Activated naive CD8-positive, alpha-beta T cell treated with anti-CD3 and anti-CD28 coated beads, Interleukin-2, amount 50 U/mL, for 24 hours (primary cell): ENCODE data around the gene TMC7.
"Not testable (repeated sequence)": the region's sequence is repeated elsewhere in the genome, so short reads cannot be mapped to it uniquely, and the experiment has no call there.

ENCODE experiments used
- ATAC-seq: fragments of 150-1000 bp; cut with Tn5 transposase; one replicate; pipeline ENCODE4 v1.10.0; 2021
- DNase-seq: peaks from one replicate; pipeline ENCODE4 v3.0.0; 2021
- H3K27ac Mint-ChIP-seq: one replicate; pipeline ENCODE4 v1.8.0; 2021; ENCODE audit warnings: mild to moderate bottlenecking, mixed read lengths
- H3K27me3 Mint-ChIP-seq: one replicate; pipeline ENCODE4 v1.8.0; 2021; ENCODE audit warnings: mixed read lengths
- H3K36me3 Mint-ChIP-seq: one replicate; pipeline ENCODE4 v1.8.0; 2021; ENCODE audit warnings: low read depth, mixed read lengths
- H3K4me1 Mint-ChIP-seq: one replicate; pipeline ENCODE4 v1.8.0; 2021; ENCODE audit warnings: mixed read lengths
- H3K4me3 Mint-ChIP-seq: one replicate; pipeline ENCODE4 v1.8.0; 2021; ENCODE audit warnings: mild to moderate bottlenecking, moderate library complexity, mixed read lengths
- H3K9me3 Mint-ChIP-seq: one replicate; pipeline ENCODE4 v1.8.0; 2021; ENCODE audit warnings: mixed read lengths

The TMC7 gene

GRCh38 chr16:18983565-18984434, at the start of gene TMC7:
Gene TMC7 (plus strand): TSS chr16:18983934. CDS start chr16:18984064, 130 bp downstream.
- peaks cover 2% of the 10 kb centered on the region for H3K4me1 Mint-ChIP-seq
- DNase-seq (peak; percentile 56), ATAC-seq (peak; percentile 75)
- H3K36me3 Mint-ChIP-seq: no peaks in the 10 kb centered on the region
- no peak within 1 kb of the TSS for H3K27ac Mint-ChIP-seq
- H3K4me3 Mint-ChIP-seq: peak within 1 kb of the TSS; percentile 17
- H3K9me3 Mint-ChIP-seq: no peaks in the 10 kb centered on the region
- peaks cover 33% of the 10 kb centered on the region for H3K27me3 Mint-ChIP-seq

- H3K36me3 Mint-ChIP-seq: no peaks in the 10 kb centered on the region
- no peak for DNase-seq
- no peak overlapping the region for H3K27ac Mint-ChIP-seq
Observed at GRCh38 chr16:18936727-18937340, 46.9 kb upstream of the TMC7 start.

GRCh38 chr16:18937390-18937789, 46.3 kb upstream of the TMC7 start:
- no peaks in the 10 kb centered on the region for H3K4me1 Mint-ChIP-seq
- no peak overlapping the region for H3K27ac Mint-ChIP-seq
- no peak for DNase-seq
- no peak overlapping the region for H3K4me3 Mint-ChIP-seq
- ATAC-seq: no peak
- H3K9me3 Mint-ChIP-seq: no peaks in the 10 kb centered on the region
- peaks cover 2% of the 10 kb centered on the region for H3K27me3 Mint-ChIP-seq
- no peaks in the 10 kb centered on the region for H3K36me3 Mint-ChIP-seq

More at GRCh38 chr16:18936727-18937340, 46.9 kb upstream of the TMC7 start:
- H3K4me3 Mint-ChIP-seq: no peak overlapping the region
- no peak for ATAC-seq
- H3K4me1 Mint-ChIP-seq: peaks cover under 1% of the 10 kb centered on the region
- H3K9me3 Mint-ChIP-seq: no peaks in the 10 kb centered on the region
- peaks cover 2% of the 10 kb centered on the region for H3K27me3 Mint-ChIP-seq

- no peak for DNase-seq
- Mint-ChIP-seq H3K4me1 (no peaks in the 10 kb centered on the region), H3K27me3 (peaks cover 2% of the 10 kb centered on the region), H3K36me3 (no peaks in the 10 kb centered on the region), H3K27ac (no peak overlapping the region), H3K9me3 (no peaks in the 10 kb centered on the region), H3K4me3 (no peak overlapping the region)
- no peak for ATAC-seq
Observed at GRCh38 chr16:18938986-18939385, 44.7 kb upstream of the TMC7 start.

- DNase-seq (no peak), ATAC-seq (no peak)
- Mint-ChIP-seq H3K4me3 (no peak overlapping the region), H3K4me1 (peaks cover 12% of the 10 kb centered on the region), H3K36me3 (no peaks in the 10 kb centered on the region), H3K27me3 (peaks cover 2% of the 10 kb centered on the region), H3K9me3 (no peaks in the 10 kb centered on the region), H3K27ac (no peak overlapping the region)
Observed at GRCh38 chr16:18941471-18941870, 42.3 kb upstream of the TMC7 start.

GRCh38 chr16:18942061-18942460, 41.7 kb upstream of the TMC7 start:
- no peak for DNase-seq
- no peaks in the 10 kb centered on the region for H3K9me3 Mint-ChIP-seq
- peaks cover 2% of the 10 kb centered on the region for H3K27me3 Mint-ChIP-seq
- H3K4me3 Mint-ChIP-seq: no peak overlapping the region
- H3K4me1 Mint-ChIP-seq: peaks cover 15% of the 10 kb centered on the region
- ATAC-seq: no peak
- H3K36me3 Mint-ChIP-seq: no peaks in the 10 kb centered on the region
- no peak overlapping the region for H3K27ac Mint-ChIP-seq

- DNase-seq: no peak
- Mint-ChIP-seq H3K4me1 (peaks cover 15% of the 10 kb centered on the region), H3K36me3 (no peaks in the 10 kb centered on the region), H3K27me3 (no peaks in the 10 kb centered on the region), H3K9me3 (no peaks in the 10 kb centered on the region), H3K27ac (no peak overlapping the region), H3K4me3 (no peak overlapping the region)
- no peak for ATAC-seq
Observed at GRCh38 chr16:18943414-18943813, 40.3 kb upstream of the TMC7 start.

GRCh38 chr16:18945233-18945632, 38.5 kb upstream of the TMC7 start:
- Mint-ChIP-seq H3K4me1 (peaks cover 15% of the 10 kb centered on the region), H3K27me3 (no peaks in the 10 kb centered on the region), H3K27ac (no peak overlapping the region), H3K36me3 (no peaks in the 10 kb centered on the region), H3K4me3 (no peak overlapping the region), H3K9me3 (no peaks in the 10 kb centered on the region)
- DNase-seq: no peak
- no peak for ATAC-seq

GRCh38 chr16:18948372-18949020, 35.2 kb upstream of the TMC7 start:
- Mint-ChIP-seq H3K27ac (no peak overlapping the region), H3K27me3 (no peaks in the 10 kb centered on the region), H3K4me3 (no peak overlapping the region), H3K4me1 (peaks cover 20% of the 10 kb centered on the region), H3K9me3 (no peaks in the 10 kb centered on the region), H3K36me3 (no peaks in the 10 kb centered on the region)
- DNase-seq (no peak), ATAC-seq (no peak)

- peaks cover 17% of the 10 kb centered on the region for H3K4me1 Mint-ChIP-seq
- no peak overlapping the region for H3K4me3 Mint-ChIP-seq
- no peaks in the 10 kb centered on the region for H3K9me3 Mint-ChIP-seq
- peaks cover 2% of the 10 kb centered on the region for H3K27me3 Mint-ChIP-seq
- H3K27ac Mint-ChIP-seq: no peak overlapping the region
- ATAC-seq (no peak), DNase-seq (no peak)
- H3K36me3 Mint-ChIP-seq: no peaks in the 10 kb centered on the region
Observed at GRCh38 chr16:18950469-18951185, 33.1 kb upstream of the TMC7 start.

GRCh38 chr16:18953547-18953946, 30.2 kb upstream of the TMC7 start:
- Mint-ChIP-seq H3K9me3 (no peaks in the 10 kb centered on the region), H3K4me1 (peaks cover 7% of the 10 kb centered on the region), H3K27ac (no peak overlapping the region), H3K27me3 (peaks cover 2% of the 10 kb centered on the region), H3K36me3 (no peaks in the 10 kb centered on the region), H3K4me3 (no peak overlapping the region)
- ATAC-seq (no peak), DNase-seq (no peak)

- H3K9me3 Mint-ChIP-seq, H3K36me3 Mint-ChIP-seq, DNase-seq, ATAC-seq, H3K4me1 Mint-ChIP-seq, H3K27me3 Mint-ChIP-seq: not testable (repeated sequence)
- H3K4me3 Mint-ChIP-seq: peak overlapping the region; percentile 46
- H3K27ac Mint-ChIP-seq: peak overlapping the region; percentile 68
Observed at GRCh38 chr16:18955874-18956580, 27.7 kb upstream of the TMC7 start.

- H3K27ac Mint-ChIP-seq: peak overlapping the region; percentile 68
- H3K27me3 Mint-ChIP-seq, DNase-seq, H3K4me1 Mint-ChIP-seq, H3K9me3 Mint-ChIP-seq, H3K36me3 Mint-ChIP-seq, ATAC-seq: not testable (repeated sequence)
- H3K4me3 Mint-ChIP-seq: peak overlapping the region; percentile 46
Observed at GRCh38 chr16:18956658-18957241, 27.0 kb upstream of the TMC7 start.

- no peaks in the 10 kb centered on the region for H3K9me3 Mint-ChIP-seq
- H3K27ac Mint-ChIP-seq: no peak overlapping the region
- peaks cover 2% of the 10 kb centered on the region for H3K4me1 Mint-ChIP-seq
- no peaks in the 10 kb centered on the region for H3K36me3 Mint-ChIP-seq
- ATAC-seq: no peak
- no peak for DNase-seq
- no peak overlapping the region for H3K4me3 Mint-ChIP-seq
- peaks cover 2% of the 10 kb centered on the region for H3K27me3 Mint-ChIP-seq
Observed at GRCh38 chr16:18958621-18959029, 25.1 kb upstream of the TMC7 start.
